ENCODE data around the gene TACC2. TPM values are rescaled to one million over a fixed set of nuclear protein-coding genes. Genes with fewer than 3 reads are reported as not detected.

Gene TACC2
- total RNA-seq, 2 experiments from 2014 or later, result not detected

GRCh38 chr10:122290334-122290733, 301.4 kb downstream of the TACC2 start:
- ChIA-PET CTCF (no interaction called here), POLR2A (no interaction called here)
- TF ChIP-seq CTCF (IDR thresholded peaks at IDR 0.05), result no peak
- ATAC-seq, result no peak
- Mint-ChIP-seq H3K27ac (no peak overlapping the region), H3K36me3 (ENCODE audit: low read depth) (no peaks in the 10 kb centered on the region), H3K4me1 (ENCODE audit: low read depth) (peaks cover 5% of the 10 kb centered on the region), H3K27me3 (peaks cover 1% of the 10 kb centered on the region), H3K9me3 (no peaks in the 10 kb centered on the region), H3K4me3 (no peak overlapping the region)
- intact Hi-C loops (cut with micrococcal nuclease), result no loop called here
- DNase-seq, result no peak

- H3K27me3 Mint-ChIP-seq, result peaks cover 1% of the 10 kb centered on the region
- H3K36me3 Mint-ChIP-seq (ENCODE audit: low read depth), result no peaks in the 10 kb centered on the region
- no peak for ATAC-seq
- no peak for DNase-seq
- POLR2A ChIA-PET, result no interaction called here
- CTCF ChIA-PET, result no interaction called here
- H3K4me1 Mint-ChIP-seq (ENCODE audit: low read depth), result peaks cover 6% of the 10 kb centered on the region
- no peaks in the 10 kb centered on the region for H3K9me3 Mint-ChIP-seq
- TF ChIP-seq CTCF (IDR thresholded peaks at IDR 0.05), result no peak
- H3K27ac Mint-ChIP-seq, result no peak overlapping the region
- intact Hi-C loops (cut with micrococcal nuclease), result no loop called here
- H3K4me3 Mint-ChIP-seq, result no peak overlapping the region
These were observed 302.0 kb downstream of the TACC2 start for GRCh38 chr10:122290833-122291532.

- no peak for DNase-seq
- Mint-ChIP-seq H3K27me3 (peaks cover 1% of the 10 kb centered on the region), H3K36me3 (ENCODE audit: low read depth) (no peaks in the 10 kb centered on the region), H3K27ac (no peak overlapping the region), H3K9me3 (no peaks in the 10 kb centered on the region), H3K4me3 (no peak overlapping the region), H3K4me1 (ENCODE audit: low read depth) (peaks cover 6% of the 10 kb centered on the region)
- CTCF ChIA-PET, result no interaction called here
- TF ChIP-seq CTCF (IDR thresholded peaks at IDR 0.05), result no peak
- POLR2A ChIA-PET, result no interaction called here
- intact Hi-C loops (cut with micrococcal nuclease), result no loop called here
- ATAC-seq, result no peak
These were observed 302.8 kb downstream of the TACC2 start for GRCh38 chr10:122291739-122292138.

GRCh38 chr10:122292376-122292775, 303.4 kb downstream of the TACC2 start:
- Mint-ChIP-seq H3K36me3 (ENCODE audit: low read depth) (no peaks in the 10 kb centered on the region), H3K9me3 (no peaks in the 10 kb centered on the region), H3K27me3 (peaks cover 2% of the 10 kb centered on the region), H3K4me3 (no peak overlapping the region), H3K27ac (no peak overlapping the region), H3K4me1 (ENCODE audit: low read depth) (peaks cover 6% of the 10 kb centered on the region)
- intact Hi-C loops (cut with micrococcal nuclease), result no loop called here
- ChIA-PET POLR2A (no interaction called here), CTCF (interaction anchor here (0.6 to 0.8 kb wide), 2 partner anchors 143 to 1302 kb away, joined by 3 read pairs; no protein-coding TSS in a partner anchor)
- DNase-seq (no peak), ATAC-seq (no peak)
- TF ChIP-seq CTCF (IDR thresholded peaks at IDR 0.05), result no peak

GRCh38 chr10:122293156-122293960, 304.4 kb downstream of the TACC2 start:
- Mint-ChIP-seq H3K27ac (no peak overlapping the region), H3K27me3 (peaks cover 2% of the 10 kb centered on the region), H3K9me3 (no peaks in the 10 kb centered on the region), H3K4me3 (no peak overlapping the region), H3K36me3 (ENCODE audit: low read depth) (no peaks in the 10 kb centered on the region), H3K4me1 (ENCODE audit: low read depth) (peaks cover 6% of the 10 kb centered on the region)
- intact Hi-C loops (cut with micrococcal nuclease), result no loop called here
- peak; percentile 5 for DNase-seq
- ChIA-PET POLR2A (no interaction called here), CTCF (interaction anchor here (0.6 to 1.9 kb wide), 5 partner anchors 25 to 1303 kb away, joined by 3 to 6 read pairs (median 3); no protein-coding TSS in a partner anchor)
- ATAC-seq, result no peak
- TF ChIP-seq CTCF (IDR thresholded peaks at IDR 0.05), result no peak

Data from activated CD8-positive, alpha-beta T cell treated with anti-CD3 and anti-CD28 coated beads for 36 hours (primary cell).